22Rv1 (cell line): ENCODE data around the gene LCN6.

Experiments
- H3K27ac ChIP-seq: fragments of 450-650 bp; 2 replicates; pipeline ENCODE4 v1.5.1; 2017
- CTCF ChIP-seq: fragments of 450-650 bp; IDR thresholded peaks from 2 replicates; pipeline ENCODE4 v1.5.1; 2017; ENCODE audit warnings: mild to moderate bottlenecking
- ZFX ChIP-seq: fragments of 450-650 bp; IDR thresholded peaks from 2 replicates; pipeline ENCODE4 v1.6.1; 2017; ENCODE audit warnings: antibody characterized with exemption, borderline replicate concordance

The LCN6 gene

GRCh38 chr9:136729926-136730325 lies 18.4 kb downstream of the LCN6 start:
- H3K27ac ChIP-seq = no peak overlapping the region
- TF ChIP-seq CTCF (no peak), ZFX (no peak)

- TF ChIP-seq ZFX = no peak
- TF ChIP-seq CTCF = no peak
- peak overlapping the region; percentile 85 for H3K27ac ChIP-seq
Observed at GRCh38 chr9:136729144-136729543, 19.2 kb downstream of the LCN6 start.

GRCh38 chr9:136728548-136729123 lies 19.7 kb downstream of the LCN6 start:
- H3K27ac ChIP-seq = peak overlapping the region; percentile 85

GRCh38 chr9:136728080-136728547 lies 20.2 kb downstream of the LCN6 start:
- H3K27ac ChIP-seq = peak overlapping the region; percentile 85
- TF ChIP-seq CTCF (peak; percentile 96), ZFX (no peak)

More at GRCh38 chr9:136728548-136729123, 19.7 kb downstream of the LCN6 start:
- TF ChIP-seq CTCF (no peak), ZFX (no peak)

- H3K27ac ChIP-seq = peak overlapping the region; percentile 85
- TF ChIP-seq CTCF (peak; percentile 81), ZFX (no peak)
Observed at GRCh38 chr9:136726631-136727191, 21.6 kb downstream of the LCN6 start.

- H3K27ac ChIP-seq = peak overlapping the region; percentile 85
- TF ChIP-seq CTCF = no peak
- TF ChIP-seq ZFX = no peak
Observed at GRCh38 chr9:136726118-136726517, 22.2 kb downstream of the LCN6 start.

- TF ChIP-seq ZFX (no peak), CTCF (no peak)
- H3K27ac ChIP-seq = peak overlapping the region; percentile 85
Observed at GRCh38 chr9:136725612-136726011, 22.7 kb downstream of the LCN6 start.
